Endothelial cell of umbilical vein (primary cell): ENCODE results near the gene NFS1. TPM values are rescaled to one million over a fixed set of nuclear protein-coding genes. Genes with fewer than 3 reads are reported as not detected.
"Not testable (repeated sequence)": the region's sequence is repeated elsewhere in the genome, so short reads cannot be mapped to it uniquely, and the experiment has no call there.

Source experiments
- BruUV-seq: library from RNA; stranded (reverse); fragments of 400-500 nt; replicated peaks from 2 replicates; lab custom pipeline; 2021; lab: Mats Ljungman, UMichigan
- CTCF ChIA-PET: fragments of 300-600, 350-600 bp; sonication (Branson Sonifier 250); formaldehyde crosslinking; loops from one replicate; lab custom pipeline; 2021; ENCODE audit warnings: antibody characterized with exemption, inconsistent platforms; lab: Charles Lee
- POLR2A ChIA-PET: fragments of 300-600, 350-600 bp; sonication (Branson Sonifier 250); formaldehyde crosslinking; loops from one replicate; lab custom pipeline; 2021; ENCODE audit warnings: antibody characterized with exemption, inconsistent platforms; lab: Charles Lee
- DNase-seq: peaks from one replicate; pipeline ENCODE4 v3.0.0-alpha.2; 2011; ENCODE audit warnings: low read depth, low spot score
- FAIRE-seq: peaks from 2 replicates; lab custom pipeline; 2011; peaks lifted over from hg19 to GRCh38; lab: Jason Lieb, UNC
- H2AFZ ChIP-seq: 2 replicates; pipeline ENCODE4 v1.6.0; 2012; ENCODE audit warnings: low read depth, low read length, control low read depth, inconsistent platforms
- H3K27ac ChIP-seq: 2 replicates; pipeline ENCODE4 v1.5.1; 2011; ENCODE audit warnings: low read depth, mild to moderate bottlenecking, control low read depth, low read length, moderate library complexity; ENCODE audit not compliant: insufficient read depth
- H3K27me3 ChIP-seq, 2 experiments: 2 replicates each; pipeline versions ENCODE4 v1.6.0 to v1.6.1; 2011; ENCODE audit warnings: low read length in 2 of 2, mixed read lengths in 1 of 2; ENCODE audit not compliant: control insufficient read depth in 2 of 2, insufficient read depth in 2 of 2
- H3K36me3 ChIP-seq, 2 experiments: 2 replicates in 1 of 2; 3 replicates in 1 of 2; pipeline ENCODE4 v1.5.1; 2011; ENCODE audit warnings: low read length in 2 of 2, mild to moderate bottlenecking in 1 of 2, moderate library complexity in 1 of 2; ENCODE audit not compliant: control insufficient read depth in 2 of 2, insufficient read depth in 2 of 2; ENCODE audit errors: extremely low read depth in 1 of 2
- H3K4me1 ChIP-seq: 3 replicates; pipeline ENCODE4 v1.5.1; 2011; ENCODE audit warnings: mild to moderate bottlenecking, low read length; ENCODE audit not compliant: control insufficient read depth, insufficient read depth; ENCODE audit errors: extremely low read depth
- H3K4me2 ChIP-seq: 2 replicates; pipeline ENCODE4 v1.6.1; 2011; ENCODE audit warnings: low read length, control low read depth, mixed read lengths; ENCODE audit not compliant: insufficient read depth
- H3K4me3 ChIP-seq, 3 experiments: fragments of 200-600 bp in 1 of 3; sonication (generic), shearing (Covaris generic) in 1 of 3; replicated peaks in 1 of 3; 2 replicates each; pipeline ENCODE4 v1.5.1; 2011 to 2016; ENCODE audit warnings: control low read depth in 3 of 3, low read length in 3 of 3, mild to moderate bottlenecking in 2 of 3, inconsistent platforms in 1 of 3, low read depth in 1 of 3, moderate library complexity in 1 of 3; ENCODE audit not compliant: insufficient read depth in 1 of 3
- H3K79me2 ChIP-seq: 2 replicates; pipeline ENCODE4 v1.6.0; 2012; ENCODE audit warnings: low read length, inconsistent platforms; ENCODE audit not compliant: control insufficient read depth, insufficient read depth
- H3K9ac ChIP-seq: replicated peaks from 2 replicates; pipeline ENCODE3; 2011; ENCODE audit warnings: low read length, control low read depth; ENCODE audit not compliant: insufficient read depth; ENCODE audit errors: extremely low read depth
- H3K9me1 ChIP-seq: replicated peaks from 3 replicates; pipeline ENCODE4 v1.6.0; 2011; ENCODE audit warnings: mild to moderate bottlenecking, low read length; ENCODE audit not compliant: control insufficient read depth, insufficient read depth; ENCODE audit errors: extremely low read depth
- H3K9me3 ChIP-seq: replicated peaks from 2 replicates; pipeline ENCODE4 v1.5.1; 2012; ENCODE audit warnings: low read length, inconsistent platforms; ENCODE audit not compliant: control insufficient read depth, insufficient read depth
- H4K20me1 ChIP-seq: replicated peaks from 2 replicates; pipeline ENCODE3; 2011; ENCODE audit warnings: mild to moderate bottlenecking, low read length; ENCODE audit not compliant: control insufficient read depth, insufficient read depth; ENCODE audit errors: extremely low read depth
- CTCF ChIP-seq, 2 donors: IDR thresholded peaks; 1 replicate in 1 of 2; 2 replicates in 1 of 2; pipeline ENCODE4 v1.5.1; 2011; ENCODE audit warnings: low read length in 2 of 2, mild to moderate bottlenecking in 2 of 2, moderate library complexity in 2 of 2, control low read depth in 1 of 2, inconsistent platforms in 1 of 2, low read depth in 1 of 2; ENCODE audit not compliant: insufficient read depth in 1 of 2; ENCODE audit errors: extremely low read depth in 1 of 2
- EZH2 ChIP-seq: IDR thresholded peaks from 2 replicates; pipeline ENCODE4 v1.6.1; 2012; ENCODE audit warnings: borderline replicate concordance, low read depth, mild to moderate bottlenecking, moderate library complexity, low read length, inconsistent platforms; ENCODE audit not compliant: severe bottlenecking
- FOS ChIP-seq: IDR thresholded peaks from 2 replicates; pipeline ENCODE4 v1.6.1; 2011; ENCODE audit warnings: mild to moderate bottlenecking, low read length, moderate library complexity, borderline replicate concordance; ENCODE audit not compliant: insufficient read depth
- GATA2 ChIP-seq: IDR thresholded peaks from 2 replicates; pipeline ENCODE4 v1.7.0; 2011; ENCODE audit warnings: low read depth, mild to moderate bottlenecking, moderate library complexity, mixed read lengths, low read length; ENCODE audit not compliant: insufficient read length, insufficient read depth
- JUN ChIP-seq: IDR thresholded peaks from 2 replicates; pipeline ENCODE4 v1.6.1; 2011; ENCODE audit warnings: borderline replicate concordance, low read depth; ENCODE audit not compliant: insufficient read length, insufficient read depth
- MAX ChIP-seq: IDR thresholded peaks from 2 replicates; pipeline ENCODE4 v1.6.1; 2011; ENCODE audit not compliant: insufficient read depth, insufficient read length
- MYC ChIP-seq: IDR thresholded peaks from one replicate; pipeline ENCODE4 v1.6.1; 2011; ENCODE audit warnings: mild to moderate bottlenecking, low read depth, low read length
- POLR2A ChIP-seq: IDR thresholded peaks from 2 replicates; pipeline ENCODE4 v1.6.1; 2012; ENCODE audit warnings: low read depth, mild to moderate bottlenecking, control low read depth, low read length
- POLR2AphosphoS5 ChIP-seq: IDR thresholded peaks from 2 replicates; pipeline ENCODE4 v1.6.1; 2012; ENCODE audit warnings: low read depth, mild to moderate bottlenecking, control low read depth, low read length, moderate library complexity; ENCODE audit not compliant: insufficient read depth
- dilution Hi-C: fragments of 300-500 bp; cut with MboI; formaldehyde crosslinking; loops from one replicate; pipeline ENCODE4 v1.15.0; 2019; ENCODE audit warnings: low sequenced_read_pairs; ENCODE audit not compliant: extremely low pct_ligation_motif_present
- intact Hi-C: fragments of 100-400 bp; cut with micrococcal nuclease; formaldehyde crosslinking; loops from one replicate; pipeline ENCODE4 v1.10.0; 2022
- polyA plus RNA-seq, 4 experiments: library from polyadenylated mRNA; depleted of rRNA in 3 of 4; stranded (reverse) in 3 of 4; unstranded in 1 of 4; fragments of >200 nt; gene quantifications; 2 replicates each; pipeline versions ENCODE4 v1.2.1 to v1.2.3, GENCODE V29; 2011 to 2012; ENCODE audit warnings: missing spikeins in 1 of 4
- total RNA-seq: library from RNA; stranded (reverse); gene quantifications from 2 replicates; pipeline ENCODE4 v1.2.3, GENCODE V29; 2021

The NFS1 gene
- total and polyA plus RNA-seq, 2 donors (not counting 3 experiments of a cell fraction or from before 2014, with no cell fraction given) = 25.1 to 28.4 TPM

GRCh38 chr20:35708502-35708901 lies 9.3 kb upstream of the NFS1 start:
- Histone ChIP-seq H3K36me3 (peaks cover 17 to 64% of the 10 kb centered on the region in 2 experiments), H2AFZ (no peak overlapping the region), H3K79me2 (peaks cover 45% of the 10 kb centered on the region), H3K4me2 (no peak overlapping the region), H3K9ac (no peak overlapping the region), H3K27me3 (no peaks in the 10 kb centered on the region), H4K20me1 (peaks cover 9% of the 10 kb centered on the region), H3K9me3 (no peaks in the 10 kb centered on the region), H3K4me3 (no peak overlapping the region), H3K4me1 (no peaks in the 10 kb centered on the region), H3K27ac (no peak overlapping the region), H3K9me1 (no peaks in the 10 kb centered on the region)
- TF ChIP-seq GATA2 (no peak), MAX (no peak), JUN (no peak), POLR2A (no peak), FOS (no peak), CTCF (IDR thresholded peaks at IDR 0.05; ENCODE audit: extremely low read depth in 1 of 2, insufficient read depth in 1 of 2, low read depth in 1 of 2, low read length in 2 of 2) (no peak), MYC (no peak), EZH2 (no peak), POLR2AphosphoS5 (no peak)
- no peak for FAIRE-seq
- intact Hi-C loops = no loop called here
- BruUV-seq = no TSS peak
- POLR2A ChIA-PET = interaction anchor here (0.7 to 1.7 kb wide), 3 partner anchors 12 to 21 kb away, joined by 3 read pairs; no protein-coding TSS in a partner anchor
- dilution Hi-C loops = no loop called here
- DNase-seq = no peak
- CTCF ChIA-PET = interaction anchor here (0.9 to 1.6 kb wide), 4 partner anchors 8 to 27 kb away, joined by 3 to 6 read pairs (median 3); partner anchors contain the start of genes NFS1 and ROMO1

GRCh38 chr20:35706591-35707529 lies 7.7 kb upstream of the NFS1 start:
- dilution Hi-C loops, H3K27me3 ChIP-seq, FAIRE-seq, DNase-seq, H3K9ac ChIP-seq, H2AFZ ChIP-seq, H3K9me3 ChIP-seq, intact Hi-C loops, H3K4me2 ChIP-seq, BruUV-seq, H3K4me3 ChIP-seq, H4K20me1 ChIP-seq, H3K9me1 ChIP-seq, H3K27ac ChIP-seq, H3K4me1 ChIP-seq: not testable (repeated sequence)
- Histone ChIP-seq H3K36me3 (peaks cover 21 to 59% of the 10 kb centered on the region in 2 experiments), H3K79me2 (peaks cover 31% of the 10 kb centered on the region)
- ChIA-PET CTCF (interaction anchor here (0.7 to 1.2 kb wide), 2 partner anchors 13 to 35 kb away, joined by 3 read pairs; partner anchors contain the start of gene RBM39), POLR2A (interaction anchor here (1.2 to 1.7 kb wide), 2 partner anchors 13 to 22 kb away, joined by 3 read pairs; no protein-coding TSS in a partner anchor)
